ENCODE results near the gene IBSP.

IBSP gene

DNA sequence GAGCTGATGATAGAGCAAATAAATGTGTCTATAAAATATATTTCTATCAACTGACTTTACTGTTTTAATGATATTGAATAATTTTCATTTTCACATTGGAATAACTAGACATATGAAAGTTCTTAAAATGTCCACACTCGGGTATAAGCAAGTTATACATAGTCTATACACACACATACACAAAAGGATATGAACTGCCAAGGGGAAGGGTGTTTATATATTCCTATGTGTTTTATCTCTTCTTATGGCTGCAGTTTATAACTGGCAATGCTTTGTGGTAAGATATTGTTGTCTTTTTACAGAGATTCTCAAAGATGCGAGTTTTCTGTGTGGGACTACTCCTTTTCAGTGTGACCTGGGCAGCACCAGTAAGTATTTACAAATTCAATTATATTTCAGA lies 35.0 kb downstream of the IBSP start:
- no peaks in the 10 kb centered on the region for H3K9me2 ChIP-seq (replicated peaks; ENCODE audit: control insufficient read depth, low read length)
- no peaks in the 10 kb centered on the region for H3K9me3 ChIP-seq (ENCODE audit: control insufficient read depth, insufficient read depth, low read length)
- no peaks in the 10 kb centered on the region; the same call in 1 of the 2 replicates for H3K27me3 ChIP-seq (ENCODE audit: control insufficient read depth, low read length)
- TF ChIP-seq, protein P1, sequence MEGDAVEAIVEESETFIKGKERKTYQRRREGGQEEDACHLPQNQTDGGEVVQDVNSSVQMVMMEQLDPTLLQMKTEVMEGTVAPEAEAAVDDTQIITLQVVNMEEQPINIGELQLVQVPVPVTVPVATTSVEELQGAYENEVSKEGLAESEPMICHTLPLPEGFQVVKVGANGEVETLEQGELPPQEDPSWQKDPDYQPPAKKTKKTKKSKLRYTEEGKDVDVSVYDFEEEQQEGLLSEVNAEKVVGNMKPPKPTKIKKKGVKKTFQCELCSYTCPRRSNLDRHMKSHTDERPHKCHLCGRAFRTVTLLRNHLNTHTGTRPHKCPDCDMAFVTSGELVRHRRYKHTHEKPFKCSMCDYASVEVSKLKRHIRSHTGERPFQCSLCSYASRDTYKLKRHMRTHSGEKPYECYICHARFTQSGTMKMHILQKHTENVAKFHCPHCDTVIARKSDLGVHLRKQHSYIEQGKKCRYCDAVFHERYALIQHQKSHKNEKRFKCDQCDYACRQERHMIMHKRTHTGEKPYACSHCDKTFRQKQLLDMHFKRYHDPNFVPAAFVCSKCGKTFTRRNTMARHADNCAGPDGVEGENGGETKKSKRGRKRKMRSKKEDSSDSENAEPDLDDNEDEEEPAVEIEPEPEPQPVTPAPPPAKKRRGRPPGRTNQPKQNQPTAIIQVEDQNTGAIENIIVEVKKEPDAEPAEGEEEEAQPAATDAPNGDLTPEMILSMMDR (IDR thresholded peaks at IDR 0.05; ENCODE audit: low read depth, low read length, poor library complexity, severe bottlenecking): no peak
- no peak for TF ChIP-seq EZH2phosphoT487 (IDR thresholded peaks at IDR 0.05; ENCODE audit: borderline replicate concordance, low read length)
- no peak overlapping the region for H3K27ac ChIP-seq (ENCODE audit: low read depth, low read length)
- no peak overlapping the region for H3K4me3 ChIP-seq (ENCODE audit: low read length)
- no peaks in the 10 kb centered on the region for H3K4me1 ChIP-seq (ENCODE audit: control insufficient read depth, low read length)
- H3K4me2 ChIP-seq (ENCODE audit: low read length): no peak overlapping the region
- no peaks in the 10 kb centered on the region for H3K36me3 ChIP-seq (ENCODE audit: control insufficient read depth, low read length)
- H3F3A ChIP-seq (ENCODE audit: control insufficient read depth, insufficient read depth): no peaks in the 10 kb centered on the region
- H3K79me2 ChIP-seq (ENCODE audit: control insufficient read depth, low read length): no peaks in the 10 kb centered on the region
- H4K20me1 ChIP-seq (ENCODE audit: control insufficient read depth, insufficient read depth, low read depth, low read length): no peaks in the 10 kb centered on the region

DNA sequence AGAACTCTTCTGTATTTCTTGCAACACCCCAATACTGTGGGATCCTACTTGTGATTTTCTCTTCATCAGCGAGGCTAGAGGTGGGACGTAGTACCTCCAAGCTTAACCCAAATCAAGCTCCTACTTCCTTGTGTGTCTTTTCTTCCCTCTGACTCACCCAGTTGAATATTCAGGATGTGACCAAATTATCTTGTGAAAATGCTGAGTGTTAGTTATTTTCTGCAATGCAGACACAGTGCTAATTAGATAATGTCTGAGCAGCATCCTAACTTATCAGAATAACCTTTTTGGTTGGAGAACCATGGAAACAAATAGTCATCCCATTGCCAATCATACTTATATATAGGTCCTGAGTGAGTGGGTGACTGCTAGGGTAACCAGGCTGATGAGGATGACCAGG lies 35.8 kb downstream of the IBSP start:
- peaks cover 2% of the 10 kb centered on the region; the same call in 1 of the 2 replicates for H3K27me3 ChIP-seq (ENCODE audit: control insufficient read depth, low read length)
- TF ChIP-seq, protein P1 (IDR thresholded peaks at IDR 0.05; ENCODE audit: low read depth, low read length, poor library complexity, severe bottlenecking): no peak
- TF ChIP-seq EZH2phosphoT487 (IDR thresholded peaks at IDR 0.05; ENCODE audit: borderline replicate concordance, low read length): no peak
- no peaks in the 10 kb centered on the region for H3K79me2 ChIP-seq (ENCODE audit: control insufficient read depth, low read length)
- H3K27ac ChIP-seq (ENCODE audit: low read depth, low read length): no peak overlapping the region
- H3K4me2 ChIP-seq (ENCODE audit: low read length): no peak overlapping the region
- H3K9me2 ChIP-seq (replicated peaks; ENCODE audit: control insufficient read depth, low read length): no peaks in the 10 kb centered on the region
- H3K36me3 ChIP-seq (ENCODE audit: control insufficient read depth, low read length): no peaks in the 10 kb centered on the region
- H4K20me1 ChIP-seq (ENCODE audit: control insufficient read depth, insufficient read depth, low read depth, low read length): no peaks in the 10 kb centered on the region
- no peaks in the 10 kb centered on the region for H3K9me3 ChIP-seq (ENCODE audit: control insufficient read depth, insufficient read depth, low read length)
- H3K4me3 ChIP-seq (ENCODE audit: low read length): no peak overlapping the region
- H3K4me1 ChIP-seq (ENCODE audit: control insufficient read depth, low read length): no peaks in the 10 kb centered on the region
- H3F3A ChIP-seq (ENCODE audit: control insufficient read depth, insufficient read depth): no peaks in the 10 kb centered on the region

DNA sequence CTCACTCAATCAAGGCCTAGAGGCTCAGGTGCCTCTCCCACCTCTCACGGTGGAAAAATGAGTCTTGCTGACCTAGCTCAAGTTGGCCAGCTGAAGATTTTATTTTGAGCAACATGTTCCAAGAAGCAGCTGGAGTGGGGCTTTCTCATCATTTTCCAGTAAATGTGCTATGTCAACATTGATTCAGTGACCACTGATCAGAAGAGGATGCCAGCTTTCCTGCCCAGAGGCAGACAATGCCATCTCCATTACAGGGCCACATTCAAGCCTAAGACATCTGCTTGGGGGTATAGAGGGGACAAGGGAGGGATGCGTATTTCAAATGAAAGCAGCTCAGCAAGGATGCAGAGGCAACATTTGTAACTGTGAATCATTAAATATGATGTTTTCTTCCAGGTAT lies 36.4 kb downstream of the IBSP start:
- H3K36me3 ChIP-seq (ENCODE audit: control insufficient read depth, low read length): no peaks in the 10 kb centered on the region
- H3F3A ChIP-seq (ENCODE audit: control insufficient read depth, insufficient read depth): no peaks in the 10 kb centered on the region
- H4K20me1 ChIP-seq (ENCODE audit: control insufficient read depth, insufficient read depth, low read depth, low read length): no peaks in the 10 kb centered on the region
- H3K4me1 ChIP-seq (ENCODE audit: control insufficient read depth, low read length): no peaks in the 10 kb centered on the region
- no peaks in the 10 kb centered on the region for H3K9me2 ChIP-seq (replicated peaks; ENCODE audit: control insufficient read depth, low read length)
- no peak overlapping the region for H3K4me3 ChIP-seq (ENCODE audit: low read length)
- no peaks in the 10 kb centered on the region for H3K79me2 ChIP-seq (ENCODE audit: control insufficient read depth, low read length)
- no peaks in the 10 kb centered on the region for H3K9me3 ChIP-seq (ENCODE audit: control insufficient read depth, insufficient read depth, low read length)
- H3K27ac ChIP-seq (ENCODE audit: low read depth, low read length): no peak overlapping the region
- peaks cover 2% of the 10 kb centered on the region; the same call in 1 of the 2 replicates for H3K27me3 ChIP-seq (ENCODE audit: control insufficient read depth, low read length)
- no peak overlapping the region for H3K4me2 ChIP-seq (ENCODE audit: low read length)
- TF ChIP-seq, protein P1 (IDR thresholded peaks at IDR 0.05; ENCODE audit: low read depth, low read length, poor library complexity, severe bottlenecking): no peak
- TF ChIP-seq EZH2phosphoT487 (IDR thresholded peaks at IDR 0.05; ENCODE audit: borderline replicate concordance, low read length): no peak
